ENCODE results near the gene LARGE1.

The LARGE1 gene

DNA sequence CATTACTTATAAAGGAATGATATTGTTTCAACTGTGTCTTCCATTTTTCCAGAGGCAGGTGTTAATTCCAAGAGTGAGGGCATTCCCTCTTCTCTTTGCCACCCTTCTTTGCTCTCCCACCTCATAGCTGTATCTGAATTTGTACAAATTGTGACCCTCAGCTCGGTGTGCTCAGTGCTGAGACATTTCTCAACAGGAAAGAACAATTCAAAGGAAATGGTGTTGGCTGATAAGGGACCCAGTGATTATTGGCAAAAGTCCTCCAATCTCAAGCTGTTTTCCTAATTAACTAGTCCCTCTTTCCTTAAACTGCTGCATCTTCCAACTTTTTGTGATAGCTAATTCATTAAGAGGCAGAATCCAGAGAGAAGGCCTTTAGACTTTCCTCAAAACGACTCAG is 453.2 kb downstream of the LARGE1 start:
- no peaks in the 10 kb centered on the region for H3K27me3 ChIP-seq (ENCODE audit: low read length)
- no peak overlapping the region for H3K27ac ChIP-seq (ENCODE audit: low read depth, low read length)
- no peaks in the 10 kb centered on the region for H3F3A ChIP-seq (ENCODE audit: insufficient read depth)
- no peaks in the 10 kb centered on the region for H3K9me3 ChIP-seq (ENCODE audit: insufficient read depth, low read length)
- H3K4me3 ChIP-seq (ENCODE audit: insufficient read depth, low read length, poor library complexity, severe bottlenecking): no peak overlapping the region
- H3K9me2 ChIP-seq (replicated peaks; ENCODE audit: insufficient read depth, low read length): no peaks in the 10 kb centered on the region
- H4K20me1 ChIP-seq (ENCODE audit: low read depth, low read length): no peaks in the 10 kb centered on the region
- no peak overlapping the region for H2AFZ ChIP-seq (ENCODE audit: low read depth, low read length, severe bottlenecking)
- no peak overlapping the region for H3K4me2 ChIP-seq (ENCODE audit: low read depth, low read length, poor library complexity, severe bottlenecking)
- H3K79me2 ChIP-seq (ENCODE audit: insufficient read depth, low read length): no peaks in the 10 kb centered on the region
- no peaks in the 10 kb centered on the region for H3K36me3 ChIP-seq (ENCODE audit: low read length)
- TF ChIP-seq CTCF (IDR thresholded peaks at IDR 0.05; ENCODE audit: insufficient read depth, low read length, poor library complexity, severe bottlenecking) (no peak), EZH2phosphoT487 (conservative IDR thresholded peaks at IDR 0.05; ENCODE audit: low read length) (no peak)
- no peak overlapping the region for H3K9ac ChIP-seq (ENCODE audit: low read length)

- no peak for TF ChIP-seq EZH2phosphoT487 (conservative IDR thresholded peaks at IDR 0.05; ENCODE audit: low read length)
- TF ChIP-seq CTCF (IDR thresholded peaks at IDR 0.05; ENCODE audit: insufficient read depth, low read length, poor library complexity, severe bottlenecking): no peak
- Histone ChIP-seq H3K9me2 (replicated peaks; ENCODE audit: insufficient read depth, low read length) (no peaks in the 10 kb centered on the region), H3K27me3 (ENCODE audit: low read length) (no peaks in the 10 kb centered on the region), H3F3A (ENCODE audit: insufficient read depth) (no peaks in the 10 kb centered on the region), H3K36me3 (ENCODE audit: low read length) (no peaks in the 10 kb centered on the region), H3K4me3 (ENCODE audit: insufficient read depth, low read length, poor library complexity, severe bottlenecking) (no peak overlapping the region), H3K79me2 (ENCODE audit: insufficient read depth, low read length) (no peaks in the 10 kb centered on the region), H3K27ac (ENCODE audit: low read depth, low read length) (no peak overlapping the region), H3K9me3 (ENCODE audit: insufficient read depth, low read length) (no peaks in the 10 kb centered on the region), H2AFZ (ENCODE audit: low read depth, low read length, severe bottlenecking) (no peak overlapping the region), H3K4me2 (ENCODE audit: low read depth, low read length, poor library complexity, severe bottlenecking) (no peak overlapping the region), H3K9ac (ENCODE audit: low read length) (no peak overlapping the region), H4K20me1 (ENCODE audit: low read depth, low read length) (no peaks in the 10 kb centered on the region)
Measured at GRCh38 chr22:33465554-33465953, 454.7 kb downstream of the LARGE1 start.

DNA sequence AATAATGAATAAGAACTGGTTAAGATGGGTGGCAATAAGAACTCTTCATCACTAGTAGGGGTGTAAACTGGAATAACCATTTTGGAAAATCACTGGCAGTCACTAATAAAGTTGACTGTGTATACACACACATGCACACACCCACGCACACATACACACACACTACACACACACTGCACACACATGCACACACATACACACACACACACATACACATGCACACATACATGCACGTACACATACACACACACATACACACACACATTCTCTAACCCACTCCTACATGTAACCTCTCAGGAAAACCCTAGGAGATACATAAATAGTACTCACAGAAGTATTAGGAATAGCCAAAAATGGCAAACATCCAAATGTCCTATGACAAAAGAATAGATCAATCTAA is 455.6 kb downstream of the LARGE1 start:
- H3K27me3 ChIP-seq (ENCODE audit: low read length): no peaks in the 10 kb centered on the region
- no peak overlapping the region for H2AFZ ChIP-seq (ENCODE audit: low read depth, low read length, severe bottlenecking)
- no peaks in the 10 kb centered on the region for H3K79me2 ChIP-seq (ENCODE audit: insufficient read depth, low read length)
- no peaks in the 10 kb centered on the region for H3K9me3 ChIP-seq (ENCODE audit: insufficient read depth, low read length)
- H3K36me3 ChIP-seq (ENCODE audit: low read length): no peaks in the 10 kb centered on the region
- H4K20me1 ChIP-seq (ENCODE audit: low read depth, low read length): no peaks in the 10 kb centered on the region
- no peak for TF ChIP-seq CTCF (IDR thresholded peaks at IDR 0.05; ENCODE audit: insufficient read depth, low read length, poor library complexity, severe bottlenecking)
- no peak for TF ChIP-seq EZH2phosphoT487 (conservative IDR thresholded peaks at IDR 0.05; ENCODE audit: low read length)
- H3K4me2 ChIP-seq (ENCODE audit: low read depth, low read length, poor library complexity, severe bottlenecking): no peak overlapping the region
- H3K4me3 ChIP-seq (ENCODE audit: insufficient read depth, low read length, poor library complexity, severe bottlenecking): no peak overlapping the region
- no peak overlapping the region for H3K9ac ChIP-seq (ENCODE audit: low read length)
- H3K27ac ChIP-seq (ENCODE audit: low read depth, low read length): no peak overlapping the region
- no peaks in the 10 kb centered on the region for H3K9me2 ChIP-seq (replicated peaks; ENCODE audit: insufficient read depth, low read length)
- H3F3A ChIP-seq (ENCODE audit: insufficient read depth): no peaks in the 10 kb centered on the region

All from SU-DHL-6 (cell line).